ENCODE data around the gene RABGAP1L. TPM values are rescaled to one million over a fixed set of nuclear protein-coding genes. Genes with fewer than 3 reads are reported as not detected.
A peak's percentile ranks its signal among the peaks of the same experiment; 100 is the strongest.
"Not testable (repeated sequence)": the region's sequence is repeated elsewhere in the genome, so short reads cannot be mapped to it uniquely, and the experiment has no call there.

The RABGAP1L gene
- total RNA-seq, 1 donor from 2014 or later, result 79.2 TPM

- no peak for DNase-seq (ENCODE audit: low read depth)
Observed at GRCh38 chr1:174995916-174996315, 836.6 kb downstream of the RABGAP1L start.

GRCh38 chr1:174996476-174996875, 837.2 kb downstream of the RABGAP1L start:
- DNase-seq (ENCODE audit: low read depth), result peak; percentile 25

- no peak for DNase-seq (ENCODE audit: low read depth)
Observed at GRCh38 chr1:174997041-174997440, 837.7 kb downstream of the RABGAP1L start.

- DNase-seq (ENCODE audit: low read depth), result peak; percentile 65
Observed at GRCh38 chr1:174998569-174999215, 839.4 kb downstream of the RABGAP1L start.

GRCh38 chr1:174999216-174999935, 840.1 kb downstream of the RABGAP1L start:
- DNase-seq (ENCODE audit: low read depth), result peak; percentile 99

- peak; percentile 50 for DNase-seq (ENCODE audit: low read depth)
Observed at GRCh38 chr1:174999936-175000696, 840.8 kb downstream of the RABGAP1L start, which contains the start of gene CACYBP. Gene CACYBP (plus strand): TSS chr1:174999947. CDS start chr1:175000181, 234 bp downstream.

- peak; percentile 38 for DNase-seq (ENCODE audit: low read depth)
Observed at GRCh38 chr1:175000697-175001187, 841.4 kb downstream of the RABGAP1L start.

GRCh38 chr1:175002910-175003517, 843.7 kb downstream of the RABGAP1L start:
- no peak for DNase-seq (ENCODE audit: low read depth)

GRCh38 chr1:175003521-175003920, 844.2 kb downstream of the RABGAP1L start:
- DNase-seq (ENCODE audit: low read depth), result no peak

GRCh38 chr1:175005085-175005783, 845.9 kb downstream of the RABGAP1L start:
- DNase-seq (ENCODE audit: low read depth), result no peak

- DNase-seq (ENCODE audit: low read depth), result no peak
Observed at GRCh38 chr1:175009532-175009931, 850.2 kb downstream of the RABGAP1L start.

- no peak for DNase-seq (ENCODE audit: low read depth)
Observed at GRCh38 chr1:175013445-175013844, 854.1 kb downstream of the RABGAP1L start.

- DNase-seq (ENCODE audit: low read depth), result no peak
Observed at GRCh38 chr1:175015243-175015642, 855.9 kb downstream of the RABGAP1L start.

- DNase-seq (ENCODE audit: low read depth), result no peak
Observed at GRCh38 chr1:175019524-175019923, 860.2 kb downstream of the RABGAP1L start.

- DNase-seq (ENCODE audit: low read depth), result peak; percentile 96
Observed at GRCh38 chr1:175023043-175023921, 864.0 kb downstream of the RABGAP1L start, which contains the start of gene MRPS14. Gene MRPS14 (minus strand): TSS chr1:175023425. CDS start chr1:175023408, 17 bp downstream.

GRCh38 chr1:175023922-175024242, 864.6 kb downstream of the RABGAP1L start:
- DNase-seq (ENCODE audit: low read depth), result not testable (repeated sequence)

GRCh38 chr1:175024773-175025172, 865.5 kb downstream of the RABGAP1L start:
- no peak for DNase-seq (ENCODE audit: low read depth)

GRCh38 chr1:175033953-175034352, 874.6 kb downstream of the RABGAP1L start:
- no peak for DNase-seq (ENCODE audit: low read depth)

- DNase-seq (ENCODE audit: low read depth), result peak; percentile 9
Observed at GRCh38 chr1:175034775-175035174, 875.5 kb downstream of the RABGAP1L start.

- DNase-seq (ENCODE audit: low read depth), result no peak
Observed at GRCh38 chr1:175035865-175036264, 876.5 kb downstream of the RABGAP1L start.

Measured in renal cortical epithelial cell (primary cell).